COR-L47 (cell line): Measurements from ENCODE around the gene KCNJ15.
"Not testable (repeated sequence)": the region's sequence is repeated elsewhere in the genome, so short reads cannot be mapped to it uniquely, and the experiment has no call there.

ENCODE experiments used
- DNase-seq: peaks from one replicate; lab custom pipeline; 2025; lab: John Stamatoyannopoulos, UW

The KCNJ15 gene

GRCh38 chr21:38244885-38245869, 11.6 kb upstream of the KCNJ15 start:
- DNase-seq, result no peak

DNA sequence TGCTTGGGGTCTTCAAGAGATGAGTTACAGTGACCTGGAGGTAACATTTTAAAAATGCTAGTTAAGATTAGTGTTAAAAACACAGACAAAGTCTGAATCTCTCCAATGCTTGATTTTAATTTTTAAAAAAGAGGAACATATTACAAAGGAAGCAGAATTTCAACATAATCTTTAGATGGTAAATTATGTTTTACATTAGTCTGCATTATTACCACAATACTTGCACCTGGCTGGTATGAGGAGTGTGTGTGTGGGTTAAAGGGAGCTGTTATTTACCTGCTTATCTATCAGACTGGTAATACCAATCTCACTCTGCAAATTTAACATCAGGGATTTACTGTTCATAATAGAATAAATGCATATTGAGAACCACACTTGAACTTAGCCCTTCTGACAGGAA, 10.3 kb upstream of the KCNJ15 start:
- DNase-seq, result no peak

DNA sequence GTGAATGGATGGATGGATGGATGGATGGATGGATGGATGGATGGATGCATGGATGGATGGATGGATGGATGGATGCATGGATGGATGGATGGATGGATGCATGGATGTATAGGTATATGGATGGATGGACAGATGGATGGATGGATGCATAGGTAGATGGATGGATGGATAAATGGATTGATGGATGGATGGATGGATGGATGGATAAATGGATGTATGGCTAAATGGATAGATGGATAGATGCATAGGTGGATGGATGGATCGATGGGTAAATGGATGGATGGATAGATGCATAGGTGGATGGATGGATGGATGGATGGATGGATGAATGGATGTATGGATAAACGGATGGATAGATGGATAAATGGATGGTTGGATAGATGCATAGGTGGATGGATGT, 9.7 kb upstream of the KCNJ15 start:
- not testable (repeated sequence) for DNase-seq

DNA sequence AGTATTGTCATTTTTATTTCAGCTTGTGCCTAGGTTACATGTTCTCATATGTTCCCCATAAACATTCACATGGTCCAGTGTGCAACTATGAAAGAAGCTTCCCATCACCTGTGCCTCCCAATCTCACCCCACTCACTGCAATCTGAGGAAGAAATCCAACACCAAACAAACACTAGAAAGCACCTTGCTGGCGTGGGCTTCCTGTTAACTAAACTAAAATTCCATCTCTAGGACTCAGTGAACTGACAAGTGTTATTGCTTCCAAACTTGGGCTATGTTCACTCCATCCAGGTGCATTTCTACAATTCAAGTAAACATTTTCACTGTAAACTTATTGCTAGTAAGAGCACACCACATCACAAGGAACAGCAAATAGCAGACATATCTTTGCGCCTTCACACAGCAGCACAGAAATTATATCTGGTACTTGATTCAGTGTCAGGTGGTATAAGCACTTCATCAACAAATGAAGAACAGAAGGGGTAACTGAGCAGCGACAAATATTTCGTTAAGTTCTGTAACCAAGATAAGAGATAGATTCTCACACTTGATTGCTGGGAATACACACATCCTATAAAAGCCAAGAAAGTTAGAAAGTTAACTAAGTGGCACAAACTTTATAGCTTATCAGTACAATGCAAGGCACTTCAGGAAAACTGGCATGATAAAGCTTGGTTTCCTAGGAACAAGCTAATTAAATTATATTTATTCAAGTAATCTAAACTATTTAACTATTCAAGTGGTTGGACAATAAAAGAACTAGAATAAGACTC, 8.9 kb upstream of the KCNJ15 start:
- DNase-seq, result no peak

GRCh38 chr21:38249256-38249655, 7.5 kb upstream of the KCNJ15 start:
- no peak for DNase-seq

- DNase-seq, result no peak
Measured at GRCh38 chr21:38249696-38250278, 7.0 kb upstream of the KCNJ15 start.

- DNase-seq, result no peak
Measured at GRCh38 chr21:38250991-38251418, 5.8 kb upstream of the KCNJ15 start.

- DNase-seq, result no peak
Measured at GRCh38 chr21:38254970-38255369, 1.8 kb upstream of the KCNJ15 start.

DNA sequence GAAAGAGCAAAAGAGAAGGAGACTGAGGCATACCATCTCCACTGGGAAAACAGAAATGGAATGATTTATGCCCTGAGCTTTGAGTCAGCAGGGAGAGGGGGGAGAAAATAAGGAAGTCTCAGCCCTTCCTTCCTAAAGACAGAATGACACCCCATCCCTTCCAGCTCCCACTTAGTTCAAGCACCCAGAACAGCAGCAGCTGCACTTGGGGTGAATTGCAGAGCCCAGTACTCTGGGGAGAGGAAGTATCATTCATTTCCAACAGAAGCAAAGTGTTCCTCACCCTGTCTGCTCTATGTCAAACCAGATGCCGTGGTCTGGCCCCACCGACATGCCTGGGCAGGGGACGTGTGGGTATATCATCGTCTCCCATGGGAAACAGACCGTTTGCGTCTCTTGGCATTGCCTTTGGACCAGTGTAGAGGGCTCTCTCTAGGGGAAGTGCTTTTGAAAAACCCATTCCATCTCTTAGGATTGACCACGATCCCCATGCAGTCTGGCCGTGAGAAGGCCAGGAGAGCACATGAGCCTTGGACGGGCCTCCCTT, 1.1 kb upstream of the KCNJ15 start:
- DNase-seq, result no peak

GRCh38 chr21:38257667-38258066, 876 bp downstream of the KCNJ15 start:
- no peak for DNase-seq

DNA sequence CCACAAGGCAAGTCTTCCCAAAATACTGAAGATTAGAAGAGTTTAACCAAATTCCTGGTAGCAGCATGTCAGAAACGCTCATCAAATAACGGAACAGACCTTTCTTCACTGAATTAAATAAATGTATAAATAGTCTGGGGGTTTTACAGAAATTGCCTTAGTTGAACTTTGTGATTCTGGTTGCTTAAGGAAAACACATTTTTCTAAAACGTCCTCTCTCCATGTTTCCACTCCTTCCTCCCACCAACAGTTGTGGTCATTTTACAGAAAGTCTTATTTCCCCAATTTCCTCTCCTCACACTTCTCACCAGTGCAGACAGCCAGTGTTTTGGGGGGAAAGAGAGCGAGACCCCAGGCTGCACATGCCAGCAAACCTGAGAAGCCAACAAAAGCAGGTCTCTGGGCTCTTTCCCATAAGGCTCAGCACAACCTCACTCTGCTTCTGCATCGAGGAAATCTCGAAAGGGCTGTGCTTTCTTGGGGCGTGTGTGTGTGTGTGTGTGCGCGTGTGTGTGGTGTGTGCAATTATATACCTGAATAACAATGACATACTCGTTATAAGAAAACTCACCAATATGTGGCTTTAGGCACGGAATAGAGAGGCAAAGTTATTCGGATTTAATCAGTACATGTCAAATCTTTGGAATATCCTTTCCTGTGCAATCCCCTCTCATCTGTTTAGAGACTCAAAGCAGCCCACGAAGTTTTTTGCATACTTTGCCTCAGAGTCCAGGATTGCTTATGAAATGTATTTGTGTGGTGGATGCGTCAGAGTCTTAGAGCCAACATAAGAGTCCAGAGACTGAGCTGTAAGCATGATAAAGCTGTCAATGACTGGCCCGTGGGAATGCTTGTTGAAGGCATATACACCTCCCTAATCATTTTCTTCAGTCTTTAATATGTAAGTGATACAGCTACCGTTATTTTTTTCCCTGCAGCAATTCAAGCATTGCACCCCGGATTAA, 2.0 kb downstream of the KCNJ15 start:
- DNase-seq, result no peak

- no peak for DNase-seq
Measured at GRCh38 chr21:38259665-38260064, 2.9 kb downstream of the KCNJ15 start.

GRCh38 chr21:38260426-38260825, 3.6 kb downstream of the KCNJ15 start:
- no peak for DNase-seq

- DNase-seq, result no peak
Measured at GRCh38 chr21:38261851-38262250, 5.1 kb downstream of the KCNJ15 start.

DNA sequence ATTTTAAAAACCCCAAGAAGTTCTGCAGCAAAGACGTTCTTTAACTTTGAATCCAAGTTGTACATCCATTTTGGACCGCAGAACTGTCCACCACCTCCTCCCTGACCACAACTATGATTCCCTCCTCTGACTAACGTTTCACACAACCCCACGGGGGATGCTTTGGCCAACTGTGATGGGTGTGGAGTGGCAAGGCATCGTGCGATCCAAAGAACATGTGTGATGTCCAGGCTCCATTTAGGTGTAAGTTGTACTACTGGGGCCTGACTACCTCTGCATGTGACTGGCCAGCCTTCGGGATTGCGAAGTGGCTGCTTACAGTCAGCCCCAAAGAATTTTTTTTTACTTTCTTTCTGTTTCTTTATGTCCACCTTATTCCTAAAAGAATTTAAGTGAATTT, 6.7 kb downstream of the KCNJ15 start:
- DNase-seq, result no peak

DNA sequence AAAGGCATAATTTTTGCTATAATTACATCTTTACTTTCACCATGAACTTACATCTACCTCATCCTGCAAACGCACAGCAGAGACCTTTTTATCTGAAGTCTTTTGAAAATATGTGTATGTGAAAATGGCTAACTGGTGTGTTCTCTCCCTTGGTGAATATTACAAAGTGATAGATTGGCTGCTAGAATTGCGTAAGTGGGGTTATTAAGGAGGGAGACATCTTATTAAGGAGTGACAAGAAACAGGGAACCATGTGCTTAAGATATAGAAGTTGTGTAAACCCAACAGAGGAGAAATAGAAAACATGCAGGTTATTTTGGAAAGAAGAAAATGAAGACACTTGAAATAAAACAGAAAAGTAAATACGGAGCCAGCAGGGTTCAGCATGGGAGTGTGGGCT, 7.8 kb downstream of the KCNJ15 start:
- no peak for DNase-seq

GRCh38 chr21:38265166-38265565, 8.4 kb downstream of the KCNJ15 start:
- DNase-seq, result no peak

GRCh38 chr21:38266732-38267131, 9.9 kb downstream of the KCNJ15 start:
- no peak for DNase-seq

GRCh38 chr21:38267136-38267755, 10.5 kb downstream of the KCNJ15 start:
- no peak for DNase-seq

- no peak for DNase-seq
Measured at GRCh38 chr21:38267991-38268863, 11.4 kb downstream of the KCNJ15 start.
